ENCODE data around the gene OSBPL8.
"Not testable (repeated sequence)": the region's sequence is repeated elsewhere in the genome, so short reads cannot be mapped to it uniquely, and the experiment has no call there.

DNA sequence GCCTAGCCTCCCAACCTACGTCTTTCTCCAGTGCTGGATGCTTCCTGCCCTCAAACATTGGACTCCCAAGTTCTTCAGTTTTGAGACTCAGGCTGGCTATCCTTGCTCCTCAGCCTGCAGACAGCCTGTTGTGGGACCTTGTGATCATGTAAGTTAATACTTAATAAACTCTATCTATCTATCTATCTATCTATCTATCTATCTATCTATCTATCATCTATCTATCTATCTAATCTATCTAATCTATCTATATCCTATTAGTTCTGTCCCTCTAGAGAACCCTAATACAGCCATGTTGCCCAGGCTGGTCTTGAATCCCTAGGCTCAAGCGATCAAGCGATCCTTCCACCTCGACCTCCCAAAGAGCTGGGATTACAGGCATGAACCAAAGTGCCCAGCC, 60.4 kb downstream of the OSBPL8 start:
- TF ChIP-seq, protein P1, sequence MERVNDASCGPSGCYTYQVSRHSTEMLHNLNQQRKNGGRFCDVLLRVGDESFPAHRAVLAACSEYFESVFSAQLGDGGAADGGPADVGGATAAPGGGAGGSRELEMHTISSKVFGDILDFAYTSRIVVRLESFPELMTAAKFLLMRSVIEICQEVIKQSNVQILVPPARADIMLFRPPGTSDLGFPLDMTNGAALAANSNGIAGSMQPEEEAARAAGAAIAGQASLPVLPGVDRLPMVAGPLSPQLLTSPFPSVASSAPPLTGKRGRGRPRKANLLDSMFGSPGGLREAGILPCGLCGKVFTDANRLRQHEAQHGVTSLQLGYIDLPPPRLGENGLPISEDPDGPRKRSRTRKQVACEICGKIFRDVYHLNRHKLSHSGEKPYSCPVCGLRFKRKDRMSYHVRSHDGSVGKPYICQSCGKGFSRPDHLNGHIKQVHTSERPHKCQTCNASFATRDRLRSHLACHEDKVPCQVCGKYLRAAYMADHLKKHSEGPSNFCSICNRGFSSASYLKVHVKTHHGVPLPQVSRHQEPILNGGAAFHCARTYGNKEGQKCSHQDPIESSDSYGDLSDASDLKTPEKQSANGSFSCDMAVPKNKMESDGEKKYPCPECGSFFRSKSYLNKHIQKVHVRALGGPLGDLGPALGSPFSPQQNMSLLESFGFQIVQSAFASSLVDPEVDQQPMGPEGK (CRISPR knock-in tag; IDR thresholded peaks at IDR 0.05; ENCODE audit: borderline replicate concordance): not testable (repeated sequence)
- TF ChIP-seq ISL1 (CRISPR knock-in tag; IDR thresholded peaks at IDR 0.05); ZNF8 (CRISPR knock-in tag; IDR thresholded peaks at IDR 0.05); TCF4 (CRISPR knock-in tag; IDR thresholded peaks at IDR 0.05; ENCODE audit: borderline replicate concordance); RARB (CRISPR knock-in tag; IDR thresholded peaks at IDR 0.05); SNAI2 (CRISPR knock-in tag; IDR thresholded peaks at IDR 0.05); ZFP30 (CRISPR knock-in tag; IDR thresholded peaks at IDR 0.05); OSR1 (CRISPR knock-in tag; IDR thresholded peaks at IDR 0.05); PPARA (CRISPR knock-in tag; IDR thresholded peaks at IDR 0.05; ENCODE audit: borderline replicate concordance); TOX (CRISPR knock-in tag; IDR thresholded peaks at IDR 0.05; ENCODE audit: borderline replicate concordance); ZNF70 (CRISPR knock-in tag; IDR thresholded peaks at IDR 0.05): not testable (repeated sequence)
- TF ChIP-seq, protein P2, sequence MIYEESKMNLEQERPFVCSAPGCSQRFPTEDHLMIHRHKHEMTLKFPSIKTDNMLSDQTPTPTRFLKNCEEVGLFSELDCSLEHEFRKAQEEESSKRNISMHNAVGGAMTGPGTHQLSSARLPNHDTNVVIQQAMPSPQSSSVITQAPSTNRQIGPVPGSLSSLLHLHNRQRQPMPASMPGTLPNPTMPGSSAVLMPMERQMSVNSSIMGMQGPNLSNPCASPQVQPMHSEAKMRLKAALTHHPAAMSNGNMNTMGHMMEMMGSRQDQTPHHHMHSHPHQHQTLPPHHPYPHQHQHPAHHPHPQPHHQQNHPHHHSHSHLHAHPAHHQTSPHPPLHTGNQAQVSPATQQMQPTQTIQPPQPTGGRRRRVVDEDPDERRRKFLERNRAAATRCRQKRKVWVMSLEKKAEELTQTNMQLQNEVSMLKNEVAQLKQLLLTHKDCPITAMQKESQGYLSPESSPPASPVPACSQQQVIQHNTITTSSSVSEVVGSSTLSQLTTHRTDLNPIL (CRISPR knock-in tag; IDR thresholded peaks at IDR 0.05; ENCODE audit: low read depth): not testable (repeated sequence)
- TF ChIP-seq, protein P3, sequence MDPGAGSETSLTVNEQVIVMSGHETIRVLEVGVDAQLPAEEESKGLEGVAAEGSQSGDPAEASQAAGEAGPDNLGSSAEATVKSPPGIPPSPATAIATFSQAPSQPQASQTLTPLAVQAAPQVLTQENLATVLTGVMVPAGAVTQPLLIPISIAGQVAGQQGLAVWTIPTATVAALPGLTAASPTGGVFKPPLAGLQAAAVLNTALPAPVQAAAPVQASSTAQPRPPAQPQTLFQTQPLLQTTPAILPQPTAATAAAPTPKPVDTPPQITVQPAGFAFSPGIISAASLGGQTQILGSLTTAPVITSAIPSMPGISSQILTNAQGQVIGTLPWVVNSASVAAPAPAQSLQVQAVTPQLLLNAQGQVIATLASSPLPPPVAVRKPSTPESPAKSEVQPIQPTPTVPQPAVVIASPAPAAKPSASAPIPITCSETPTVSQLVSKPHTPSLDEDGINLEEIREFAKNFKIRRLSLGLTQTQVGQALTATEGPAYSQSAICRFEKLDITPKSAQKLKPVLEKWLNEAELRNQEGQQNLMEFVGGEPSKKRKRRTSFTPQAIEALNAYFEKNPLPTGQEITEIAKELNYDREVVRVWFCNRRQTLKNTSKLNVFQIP (CRISPR knock-in tag; IDR thresholded peaks at IDR 0.05; ENCODE audit: borderline replicate concordance, low read depth): not testable (repeated sequence)
